ENCODE results near the gene PLAC9. TPM values are rescaled to one million over a fixed set of nuclear protein-coding genes. Genes with fewer than 3 reads are reported as not detected.
"Not testable (repeated sequence)": the region's sequence is repeated elsewhere in the genome, so short reads cannot be mapped to it uniquely, and the experiment has no call there.

The PLAC9 gene
- total RNA-seq, 1 experiment from 2014 or later = 7.3 TPM

- TF ChIP-seq, protein P1, sequence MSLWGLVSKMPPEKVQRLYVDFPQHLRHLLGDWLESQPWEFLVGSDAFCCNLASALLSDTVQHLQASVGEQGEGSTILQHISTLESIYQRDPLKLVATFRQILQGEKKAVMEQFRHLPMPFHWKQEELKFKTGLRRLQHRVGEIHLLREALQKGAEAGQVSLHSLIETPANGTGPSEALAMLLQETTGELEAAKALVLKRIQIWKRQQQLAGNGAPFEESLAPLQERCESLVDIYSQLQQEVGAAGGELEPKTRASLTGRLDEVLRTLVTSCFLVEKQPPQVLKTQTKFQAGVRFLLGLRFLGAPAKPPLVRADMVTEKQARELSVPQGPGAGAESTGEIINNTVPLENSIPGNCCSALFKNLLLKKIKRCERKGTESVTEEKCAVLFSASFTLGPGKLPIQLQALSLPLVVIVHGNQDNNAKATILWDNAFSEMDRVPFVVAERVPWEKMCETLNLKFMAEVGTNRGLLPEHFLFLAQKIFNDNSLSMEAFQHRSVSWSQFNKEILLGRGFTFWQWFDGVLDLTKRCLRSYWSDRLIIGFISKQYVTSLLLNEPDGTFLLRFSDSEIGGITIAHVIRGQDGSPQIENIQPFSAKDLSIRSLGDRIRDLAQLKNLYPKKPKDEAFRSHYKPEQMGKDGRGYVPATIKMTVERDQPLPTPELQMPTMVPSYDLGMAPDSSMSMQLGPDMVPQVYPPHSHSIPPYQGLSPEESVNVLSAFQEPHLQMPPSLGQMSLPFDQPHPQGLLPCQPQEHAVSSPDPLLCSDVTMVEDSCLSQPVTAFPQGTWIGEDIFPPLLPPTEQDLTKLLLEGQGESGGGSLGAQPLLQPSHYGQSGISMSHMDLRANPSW (CRISPR knock-in tag; conservative IDR thresholded peaks at IDR 0.05; ENCODE audit: low read depth) = no peak
- TF ChIP-seq MYBL2 (CRISPR knock-in tag; IDR thresholded peaks at IDR 0.05) (no peak), ZNF281 (CRISPR knock-in tag; IDR thresholded peaks at IDR 0.05) (no peak), ATF1 (CRISPR knock-in tag; IDR thresholded peaks at IDR 0.05) (no peak), JAZF1 (CRISPR knock-in tag; IDR thresholded peaks at IDR 0.05) (no peak), NR2C2 (CRISPR knock-in tag; IDR thresholded peaks at IDR 0.05) (no peak)
- TF ChIP-seq, protein P2, sequence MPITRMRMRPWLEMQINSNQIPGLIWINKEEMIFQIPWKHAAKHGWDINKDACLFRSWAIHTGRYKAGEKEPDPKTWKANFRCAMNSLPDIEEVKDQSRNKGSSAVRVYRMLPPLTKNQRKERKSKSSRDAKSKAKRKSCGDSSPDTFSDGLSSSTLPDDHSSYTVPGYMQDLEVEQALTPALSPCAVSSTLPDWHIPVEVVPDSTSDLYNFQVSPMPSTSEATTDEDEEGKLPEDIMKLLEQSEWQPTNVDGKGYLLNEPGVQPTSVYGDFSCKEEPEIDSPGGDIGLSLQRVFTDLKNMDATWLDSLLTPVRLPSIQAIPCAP (CRISPR knock-in tag; IDR thresholded peaks at IDR 0.05) = no peak
- TF ChIP-seq, protein P3, sequence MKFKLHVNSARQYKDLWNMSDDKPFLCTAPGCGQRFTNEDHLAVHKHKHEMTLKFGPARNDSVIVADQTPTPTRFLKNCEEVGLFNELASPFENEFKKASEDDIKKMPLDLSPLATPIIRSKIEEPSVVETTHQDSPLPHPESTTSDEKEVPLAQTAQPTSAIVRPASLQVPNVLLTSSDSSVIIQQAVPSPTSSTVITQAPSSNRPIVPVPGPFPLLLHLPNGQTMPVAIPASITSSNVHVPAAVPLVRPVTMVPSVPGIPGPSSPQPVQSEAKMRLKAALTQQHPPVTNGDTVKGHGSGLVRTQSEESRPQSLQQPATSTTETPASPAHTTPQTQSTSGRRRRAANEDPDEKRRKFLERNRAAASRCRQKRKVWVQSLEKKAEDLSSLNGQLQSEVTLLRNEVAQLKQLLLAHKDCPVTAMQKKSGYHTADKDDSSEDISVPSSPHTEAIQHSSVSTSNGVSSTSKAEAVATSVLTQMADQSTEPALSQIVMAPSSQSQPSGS (CRISPR knock-in tag; IDR thresholded peaks at IDR 0.05; ENCODE audit: borderline replicate concordance, low read depth) = no peak
Observed at GRCh38 chr10:80133206-80133605, 676 bp downstream of the PLAC9 start (continued).

GRCh38 chr10:80133687-80134086, 1.2 kb downstream of the PLAC9 start:
- H3K9me3 Mint-ChIP-seq; H3K27ac Mint-ChIP-seq; ATAC-seq; DNase-seq (ENCODE audit: low spot score); POLR2A ChIA-PET; H3K36me3 Mint-ChIP-seq: not testable (repeated sequence)
- peaks cover 27% of the 10 kb centered on the region for H3K4me1 Mint-ChIP-seq
- peak overlapping the region; percentile 74; the same call in 1 of the 2 replicates for H3K4me3 Mint-ChIP-seq
- CTCF ChIA-PET = interaction anchor here (0.8 to 4.8 kb wide), 6 partner anchors 10 to 127 kb away, joined by 3 to 31 read pairs (median 7); no protein-coding TSS in a partner anchor
- peaks cover 31% of the 10 kb centered on the region for H3K27me3 Mint-ChIP-seq (ENCODE audit: low read depth)

- TF ChIP-seq EMX1 (CRISPR knock-in tag; IDR thresholded peaks at IDR 0.05) = no peak
- TF ChIP-seq, protein P4, sequence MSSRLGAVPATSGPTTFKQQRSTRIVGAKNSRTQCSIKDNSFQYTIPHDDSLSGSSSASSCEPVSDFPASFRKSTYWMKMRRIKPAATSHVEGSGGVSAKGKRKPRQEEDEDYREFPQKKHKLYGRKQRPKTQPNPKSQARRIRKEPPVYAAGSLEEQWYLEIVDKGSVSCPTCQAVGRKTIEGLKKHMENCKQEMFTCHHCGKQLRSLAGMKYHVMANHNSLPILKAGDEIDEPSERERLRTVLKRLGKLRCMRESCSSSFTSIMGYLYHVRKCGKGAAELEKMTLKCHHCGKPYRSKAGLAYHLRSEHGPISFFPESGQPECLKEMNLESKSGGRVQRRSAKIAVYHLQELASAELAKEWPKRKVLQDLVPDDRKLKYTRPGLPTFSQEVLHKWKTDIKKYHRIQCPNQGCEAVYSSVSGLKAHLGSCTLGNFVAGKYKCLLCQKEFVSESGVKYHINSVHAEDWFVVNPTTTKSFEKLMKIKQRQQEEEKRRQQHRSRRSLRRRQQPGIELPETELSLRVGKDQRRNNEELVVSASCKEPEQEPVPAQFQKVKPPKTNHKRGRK (CRISPR knock-in tag; IDR thresholded peaks at IDR 0.05; ENCODE audit: borderline replicate concordance) = no peak
- Mint-ChIP-seq H3K9me3 (no peaks in the 10 kb centered on the region), H3K27me3 (ENCODE audit: low read depth) (peaks cover 29% of the 10 kb centered on the region), H3K27ac (no peak overlapping the region), H3K4me1 (peaks cover 24% of the 10 kb centered on the region), H3K4me3 (no peak overlapping the region), H3K36me3 (no peaks in the 10 kb centered on the region)
- DNase-seq (ENCODE audit: low spot score) = peak; percentile 31
- POLR2A ChIA-PET = no interaction called here
- CTCF ChIA-PET = interaction anchor here (1.0 to 1.7 kb wide), 2 partner anchors 26 to 87 kb away, joined by 3 to 6 read pairs; no protein-coding TSS in a partner anchor
- ATAC-seq = peak; percentile 23; the same call in 1 of the 2 replicates
Observed at GRCh38 chr10:80136134-80136571, 3.6 kb downstream of the PLAC9 start.

Measured in WTC11 (cell line).